DOHH2 (cell line): ENCODE measurements around the gene CHCHD6.

ENCODE experiments used
- CTCF ChIP-seq: fragments of 200-600 bp; sonication (generic); IDR thresholded peaks from one replicate; pipeline ENCODE4 v1.5.1; 2014; ENCODE audit warnings: antibody characterized with exemption, mild to moderate bottlenecking, low read depth, low read length; ENCODE audit not compliant: poor library complexity, severe bottlenecking
- EZH2phosphoT487 ChIP-seq: fragments of 200-600 bp; sonication (generic); IDR thresholded peaks from 2 replicates; pipeline ENCODE4 v1.6.1; 2017; ENCODE audit warnings: borderline replicate concordance, mild to moderate bottlenecking, antibody characterized with exemption, low read length, moderate library complexity, mixed read lengths

- TF ChIP-seq CTCF (no peak), EZH2phosphoT487 (no peak)
These were observed 163.3 kb downstream of the CHCHD6 start for GRCh38 chr3:126867190-126867862.
